GM18526 (cell line): ENCODE measurements around the gene CDK5.

ENCODE experiments used
- POLR2A ChIP-seq: IDR thresholded peaks from 3 replicates; pipeline ENCODE4 v1.6.1; 2011; ENCODE audit not compliant: insufficient read length; ENCODE audit errors: extremely low read depth

Gene CDK5

GRCh38 chr7:151057506-151057988 is at the start of gene CDK5:
Gene CDK5, minus strand, starts transcription at chr7:151057897. Its CDS starts 49 bp downstream, at chr7:151057848.
- no peak for TF ChIP-seq POLR2A

GRCh38 chr7:151104411-151105235 is 46.9 kb upstream of the CDK5 start:
- TF ChIP-seq POLR2A, result no peak

- no peak for TF ChIP-seq POLR2A
Measured at GRCh38 chr7:151103973-151104372, 46.3 kb upstream of the CDK5 start.

GRCh38 chr7:151102991-151103390 is 45.3 kb upstream of the CDK5 start:
- no peak for TF ChIP-seq POLR2A

- no peak for TF ChIP-seq POLR2A
Measured at GRCh38 chr7:151101621-151102396, 44.1 kb upstream of the CDK5 start.

GRCh38 chr7:151100921-151101320 is 43.2 kb upstream of the CDK5 start:
- TF ChIP-seq POLR2A, result no peak

- no peak for TF ChIP-seq POLR2A
Measured at GRCh38 chr7:151099486-151100211, 42.0 kb upstream of the CDK5 start.

GRCh38 chr7:151095828-151096475 is 38.3 kb upstream of the CDK5 start:
- no peak for TF ChIP-seq POLR2A

- no peak for TF ChIP-seq POLR2A
Measured at GRCh38 chr7:151095123-151095797, 37.6 kb upstream of the CDK5 start.

- no peak for TF ChIP-seq POLR2A
Measured at GRCh38 chr7:151094675-151095074, 37.0 kb upstream of the CDK5 start.

- no peak for TF ChIP-seq POLR2A
Measured at GRCh38 chr7:151093748-151094147, 36.1 kb upstream of the CDK5 start.

GRCh38 chr7:151091988-151092387 is 34.3 kb upstream of the CDK5 start:
- no peak for TF ChIP-seq POLR2A

GRCh38 chr7:151091431-151091830 is 33.7 kb upstream of the CDK5 start:
- no peak for TF ChIP-seq POLR2A

- TF ChIP-seq POLR2A, result no peak
Measured at GRCh38 chr7:151091003-151091402, 33.3 kb upstream of the CDK5 start.
